A549 (cell line): Measurements from ENCODE around the gene HIC1.

ENCODE experiments used
- CTCF ChIP-seq: fragments of >200 bp; sonication (Bioruptor Twin); formaldehyde crosslinking; IDR thresholded peaks from 3 replicates; pipeline ENCODE4 v1.5.1; 2016
- JUNB ChIP-seq: fragments of >200 bp; sonication (Bioruptor Twin); formaldehyde crosslinking; IDR thresholded peaks from 2 replicates; pipeline ENCODE4 v1.6.1; 2016

DNA sequence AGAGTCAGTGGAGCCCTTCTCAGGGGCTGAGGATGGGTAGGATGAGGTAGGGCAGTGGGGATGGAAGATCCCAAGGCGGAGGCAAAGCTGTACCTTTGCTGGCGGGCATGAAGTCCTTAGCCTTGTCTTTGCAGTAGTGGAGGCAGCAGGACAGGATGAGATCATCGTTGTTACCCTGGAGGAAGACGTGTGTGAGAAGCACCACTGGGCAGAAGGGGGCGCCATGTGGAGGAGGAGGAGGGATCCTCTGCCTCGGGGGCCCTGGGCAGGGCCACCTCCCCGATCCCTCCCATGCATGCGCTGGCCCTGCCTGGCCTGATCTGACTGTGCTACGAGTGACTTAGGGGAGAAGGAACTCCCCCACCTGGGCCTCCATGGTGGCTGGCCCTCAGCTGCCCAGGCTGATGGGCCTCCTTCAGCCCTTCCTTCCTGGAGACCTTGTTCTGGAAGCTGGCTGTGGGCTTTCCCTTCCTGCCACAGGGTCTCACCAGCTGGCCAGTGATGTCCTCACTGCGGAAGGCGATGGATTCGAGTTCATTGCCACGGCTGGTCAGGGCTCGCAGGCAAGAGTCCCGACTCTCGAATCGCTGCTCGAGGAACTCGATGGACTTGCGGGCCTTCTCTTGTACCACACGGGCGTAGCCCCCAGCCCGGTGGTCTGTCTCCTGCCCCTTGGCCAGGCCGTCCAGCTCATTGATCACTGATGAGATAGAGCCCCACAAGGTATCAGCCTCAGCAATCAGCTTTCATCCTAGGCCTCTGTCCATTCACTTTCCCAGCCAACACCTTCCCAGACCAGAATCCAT, 10.3 kb downstream of the HIC1 start:
- peak; percentile 43 for TF ChIP-seq CTCF
- no peak for TF ChIP-seq JUNB
